ENCODE measurements around the gene SIK3.

The SIK3 gene

GRCh38 chr11:117009905-117010605 is 88.2 kb downstream of the SIK3 start:
- no peak for DNase-seq (ENCODE audit: low read depth in 3 of 3)

DNA sequence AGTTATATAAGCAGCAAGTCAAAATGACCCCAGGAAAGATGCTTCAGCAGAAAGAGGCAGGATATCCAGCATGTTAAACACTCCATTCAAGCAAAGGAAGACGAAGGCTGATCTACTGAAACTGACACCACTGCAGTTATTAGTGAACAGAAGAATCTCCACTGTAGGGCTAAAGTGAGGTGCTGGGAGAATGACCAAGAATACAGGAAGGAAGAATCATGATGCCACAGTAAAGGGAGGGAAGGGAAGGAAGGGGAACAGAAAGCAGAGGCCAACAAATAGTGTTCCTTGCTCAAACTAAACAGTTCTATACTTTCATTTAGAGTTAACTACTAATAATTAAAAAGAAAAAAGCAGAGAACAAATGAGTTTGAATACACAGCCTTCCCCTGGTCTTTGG is 92.5 kb downstream of the SIK3 start:
- DNase-seq (ENCODE audit: low read depth in 3 of 3) = no peak

- DNase-seq (ENCODE audit: low read depth in 3 of 3) = no peak
Measured at GRCh38 chr11:117002639-117003299, 95.5 kb downstream of the SIK3 start.

DNA sequence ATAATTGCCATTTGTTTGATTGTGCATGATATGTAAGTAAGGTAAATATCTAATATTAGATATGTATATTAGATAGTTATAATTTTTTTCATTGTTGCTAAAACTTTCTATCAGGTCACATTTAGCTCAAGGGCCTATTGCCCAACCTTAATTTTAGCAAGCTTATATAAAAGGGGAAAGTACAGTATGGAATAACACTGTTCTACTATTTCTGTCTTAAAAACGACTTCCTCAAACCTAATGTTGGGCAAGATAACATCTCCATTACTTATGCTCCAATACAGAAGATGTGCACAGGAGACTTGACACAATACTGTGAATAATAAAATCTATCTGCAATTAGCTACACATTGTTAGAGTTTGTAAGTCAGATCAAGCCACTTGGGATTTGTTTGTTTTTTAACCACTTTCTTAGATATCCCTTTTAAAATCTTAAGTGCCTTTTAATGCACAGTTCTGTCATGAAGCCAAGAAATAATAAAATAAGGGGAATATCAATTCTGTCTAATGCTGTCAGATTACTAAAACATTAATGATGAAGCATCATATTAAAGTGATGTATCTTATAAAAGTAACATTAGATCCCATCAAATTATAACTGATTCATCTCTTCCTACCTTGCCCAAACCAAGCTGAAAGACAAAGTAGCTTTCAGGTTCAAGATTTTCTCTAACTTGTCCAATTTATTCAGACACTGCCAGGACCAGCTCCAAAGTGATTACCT is 98.1 kb downstream of the SIK3 start:
- DNase-seq (ENCODE audit: low read depth in 3 of 3) = no peak

DNA sequence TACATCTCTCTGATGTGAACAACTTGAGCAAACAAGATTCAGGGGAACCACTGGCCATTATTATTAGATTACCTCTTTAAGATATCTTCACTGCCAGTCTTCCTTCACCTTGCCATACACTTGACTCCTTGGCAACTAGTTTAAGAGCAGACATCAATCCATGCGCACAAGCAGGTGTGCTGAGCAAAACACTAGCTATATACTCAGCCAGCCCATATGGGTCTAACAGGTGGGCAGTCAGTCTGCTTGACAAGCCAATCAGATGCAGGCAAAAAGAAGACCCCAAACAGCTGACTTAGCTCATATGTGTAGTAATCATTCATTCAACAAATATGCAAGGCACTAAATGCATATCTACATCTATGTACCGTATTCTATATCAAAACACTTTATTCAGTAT is 101.2 kb downstream of the SIK3 start:
- DNase-seq (ENCODE audit: low read depth in 3 of 3) = no peak

GRCh38 chr11:116994195-116994594 is 104.0 kb downstream of the SIK3 start:
- no peak for DNase-seq (ENCODE audit: low read depth in 3 of 3)

- DNase-seq (ENCODE audit: low read depth in 3 of 3) = no peak
Measured at GRCh38 chr11:116993599-116993998, 104.6 kb downstream of the SIK3 start.

DNA sequence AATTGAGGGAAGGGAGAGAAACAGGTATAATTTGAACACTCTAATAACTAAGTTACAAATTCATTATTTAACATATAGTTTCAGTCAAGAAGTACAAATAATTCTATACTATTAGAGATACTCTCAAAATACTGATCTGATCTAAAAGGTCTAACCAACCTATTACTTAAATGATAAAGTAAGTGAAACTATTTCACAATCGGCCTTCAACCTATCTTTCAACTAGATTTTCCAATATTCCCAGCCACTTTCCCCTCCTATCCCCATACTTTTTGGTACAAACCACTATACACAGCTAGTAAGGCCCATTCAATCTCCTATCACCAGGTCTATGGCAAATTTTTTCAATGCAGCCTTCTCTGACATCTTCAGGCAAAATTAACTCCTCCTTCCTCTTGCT is 106.7 kb downstream of the SIK3 start:
- DNase-seq (ENCODE audit: low read depth in 3 of 3) = no peak

- no peak for DNase-seq (ENCODE audit: low read depth in 3 of 3)
Measured at GRCh38 chr11:116990811-116991210, 107.4 kb downstream of the SIK3 start.

GRCh38 chr11:116990061-116990473 is 108.2 kb downstream of the SIK3 start:
- no peak for DNase-seq (ENCODE audit: low read depth in 3 of 3)

DNA sequence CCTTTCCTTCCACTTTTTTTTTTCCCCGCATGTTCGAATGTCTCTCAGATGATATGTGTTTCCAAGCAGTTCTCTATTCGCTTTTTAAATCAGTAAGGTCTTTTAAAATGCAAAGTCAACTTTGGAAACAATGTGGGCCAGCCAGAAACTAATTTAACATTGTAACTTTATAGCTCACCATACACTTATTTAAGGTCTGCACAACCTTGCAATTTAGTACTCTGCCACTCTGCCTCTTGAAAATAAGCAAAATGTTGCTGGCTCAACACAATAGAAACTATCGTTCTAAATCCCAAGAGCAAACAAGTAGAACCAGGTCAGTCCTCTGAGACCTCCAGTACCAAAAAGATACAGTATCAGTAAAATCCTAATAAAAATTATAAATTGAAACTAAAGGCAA is 109.0 kb downstream of the SIK3 start:
- DNase-seq (ENCODE audit: low read depth in 3 of 3) = no peak

GRCh38 chr11:116986521-116987105 is 111.6 kb downstream of the SIK3 start:
- no peak for DNase-seq (ENCODE audit: low read depth in 3 of 3)

DNA sequence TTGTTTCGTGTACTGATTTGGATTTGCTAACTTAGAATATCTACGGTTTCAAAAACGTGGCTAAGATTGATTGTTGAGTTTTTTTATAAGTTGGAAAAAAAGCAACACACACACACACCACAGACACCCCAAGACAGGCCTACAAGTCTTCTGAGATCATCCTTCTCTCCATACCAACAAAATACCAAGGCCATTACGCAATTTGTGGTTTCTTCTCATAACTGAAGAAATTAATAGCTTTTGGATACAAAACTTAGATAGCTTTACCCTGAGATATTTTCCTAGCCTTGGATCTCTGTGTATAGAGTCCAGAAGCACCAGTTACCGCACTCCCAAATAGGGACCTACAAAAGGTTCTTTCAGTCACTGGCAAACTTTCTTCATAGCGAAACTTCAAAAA is 113.6 kb downstream of the SIK3 start:
- DNase-seq (ENCODE audit: low read depth in 3 of 3) = no peak

DNA sequence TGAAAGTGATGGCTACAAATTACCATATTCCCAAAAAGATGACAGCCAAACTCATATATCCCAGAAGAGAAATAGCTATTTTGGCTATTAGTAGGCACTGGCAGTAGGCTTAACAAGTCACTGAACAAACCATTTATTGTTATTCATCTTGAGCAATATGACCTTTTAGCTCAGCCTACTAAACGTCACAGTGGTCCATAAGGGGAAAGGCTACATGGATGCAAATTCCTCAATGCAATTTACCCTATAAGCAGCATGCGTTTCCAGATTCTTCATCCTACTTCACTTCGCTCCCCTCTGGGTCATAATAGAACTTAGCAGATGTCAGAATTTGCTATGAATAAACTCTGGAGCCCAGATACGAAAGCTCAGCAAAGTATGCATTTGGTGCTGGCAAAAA is 114.0 kb downstream of the SIK3 start:
- DNase-seq (ENCODE audit: low read depth in 3 of 3) = no peak

GRCh38 chr11:116981266-116981885 is 116.9 kb downstream of the SIK3 start:
- no peak for DNase-seq (ENCODE audit: low read depth in 3 of 3)

GRCh38 chr11:116980136-116980793 is 118.0 kb downstream of the SIK3 start:
- no peak for DNase-seq (ENCODE audit: low read depth in 3 of 3)

DNA sequence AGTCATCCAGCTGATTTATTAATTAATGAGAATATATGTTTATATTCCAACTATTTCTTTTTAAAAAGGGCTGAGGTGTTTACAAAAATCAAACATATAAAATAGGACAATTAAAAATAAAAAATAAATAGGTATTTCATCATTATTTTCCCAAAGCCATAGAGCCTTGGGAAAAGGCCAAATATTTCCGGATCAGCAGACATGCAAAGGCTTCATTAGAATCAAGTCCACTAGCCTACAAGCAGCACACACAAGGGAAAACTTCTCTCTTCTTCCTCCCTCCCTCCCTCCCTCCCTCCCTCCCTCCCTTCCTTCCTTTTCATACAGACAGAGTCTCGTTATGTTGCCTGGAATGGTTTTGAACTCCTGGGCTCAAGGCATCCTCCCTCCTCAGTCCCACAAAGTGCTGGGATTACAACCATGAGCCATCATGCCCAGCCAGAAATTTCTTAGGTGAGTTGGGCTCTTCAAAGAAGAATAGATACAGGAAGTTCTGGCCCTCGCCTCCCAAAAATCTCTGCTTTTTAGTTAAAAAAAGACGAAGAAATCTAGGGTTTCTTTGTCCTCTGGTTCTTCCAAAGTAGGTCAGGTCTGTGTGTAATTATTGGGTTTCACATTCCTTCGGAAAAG is 121.2 kb downstream of the SIK3 start:
- no peak for DNase-seq (ENCODE audit: low read depth in 3 of 3)

GRCh38 chr11:116975661-116976060 is 122.6 kb downstream of the SIK3 start:
- DNase-seq (ENCODE audit: low read depth in 3 of 3) = no peak

DNA sequence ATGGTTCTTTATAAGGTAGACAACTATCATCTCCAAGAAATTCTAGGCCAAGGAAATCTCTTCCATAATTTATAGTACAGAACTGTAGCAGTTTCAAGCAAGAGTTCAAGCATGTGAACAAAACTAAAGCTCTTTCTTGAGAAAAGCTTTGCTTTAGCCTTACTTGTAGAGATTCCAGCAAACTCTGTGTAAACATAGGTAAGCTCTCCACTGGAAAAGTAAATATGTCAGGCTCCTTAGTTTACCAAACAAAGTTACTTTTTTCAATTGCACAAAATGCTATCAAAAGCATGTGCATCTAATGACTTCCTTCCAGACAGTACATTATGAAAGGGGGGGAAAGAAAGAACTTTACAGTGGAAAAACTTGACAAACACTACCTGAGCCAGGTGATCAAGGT is 125.0 kb downstream of the SIK3 start:
- DNase-seq (ENCODE audit: low read depth in 3 of 3) = no peak

- no peak for DNase-seq (ENCODE audit: low read depth in 3 of 3)
Measured at GRCh38 chr11:116972691-116973090, 125.5 kb downstream of the SIK3 start.
